Esophagus muscularis mucosa (tissue), 3 donors: ENCODE measurements around the gene DACH1.

Experiments used
- POLR2A ChIP-seq: fragments of 450-650 bp; IDR thresholded peaks from one replicate; pipeline ENCODE4 v1.6.1; 2017; ENCODE audit warnings: antibody characterized with exemption, moderate library complexity, mild to moderate bottlenecking, low read depth
- POLR2AphosphoS5 ChIP-seq, 2 donors: sonication (generic); formaldehyde crosslinking; IDR thresholded peaks; one replicate each; pipeline ENCODE4 v1.6.1; 2017; ENCODE audit warnings: antibody characterized with exemption in 2 of 2
- TF ChIP-seq, protein P1 (sequence below), 3 experiments: fragments of 200-600 bp in 2 of 3; fragments of 450-650 bp in 1 of 3; sonication (generic) in 2 of 3; IDR thresholded peaks; one replicate each; pipeline ENCODE4 v1.5.1; 2017 to 2019; ENCODE audit warnings: antibody characterized with exemption in 3 of 3, mild to moderate bottlenecking in 2 of 3, moderate library complexity in 1 of 3

DNA sequence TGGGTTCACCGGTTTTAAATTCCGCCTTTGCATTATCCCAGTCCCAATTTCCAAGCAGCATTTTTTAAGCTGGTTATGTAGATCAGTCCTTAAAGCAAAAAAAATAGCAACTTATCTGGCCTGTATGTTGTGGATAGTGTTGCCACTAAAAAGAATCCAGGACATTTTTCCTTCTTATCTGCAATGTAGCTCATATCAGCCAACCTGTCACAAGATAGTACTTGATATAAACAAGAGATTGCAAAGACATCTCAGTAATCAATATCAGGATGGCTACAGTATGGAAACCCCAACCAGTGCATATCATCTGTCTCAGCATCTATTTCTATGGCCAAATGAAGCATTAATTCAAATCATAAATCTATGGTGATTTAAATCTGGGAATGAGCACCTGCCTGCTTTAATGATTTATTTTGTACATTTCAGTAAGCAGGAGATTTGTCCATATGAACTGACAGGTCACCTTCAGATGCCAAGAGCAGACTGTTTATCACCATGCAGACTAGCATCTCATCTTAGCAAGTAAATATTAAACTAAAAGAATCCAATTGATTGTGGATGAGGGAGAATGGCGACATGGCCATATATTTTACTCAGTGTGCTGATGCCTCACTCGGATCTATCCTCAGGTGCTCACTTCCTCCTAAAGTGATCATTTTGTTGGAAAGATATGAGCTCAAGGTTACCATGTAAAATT lies 240.4 kb downstream of the DACH1 start:
- TF ChIP-seq, protein P1, sequence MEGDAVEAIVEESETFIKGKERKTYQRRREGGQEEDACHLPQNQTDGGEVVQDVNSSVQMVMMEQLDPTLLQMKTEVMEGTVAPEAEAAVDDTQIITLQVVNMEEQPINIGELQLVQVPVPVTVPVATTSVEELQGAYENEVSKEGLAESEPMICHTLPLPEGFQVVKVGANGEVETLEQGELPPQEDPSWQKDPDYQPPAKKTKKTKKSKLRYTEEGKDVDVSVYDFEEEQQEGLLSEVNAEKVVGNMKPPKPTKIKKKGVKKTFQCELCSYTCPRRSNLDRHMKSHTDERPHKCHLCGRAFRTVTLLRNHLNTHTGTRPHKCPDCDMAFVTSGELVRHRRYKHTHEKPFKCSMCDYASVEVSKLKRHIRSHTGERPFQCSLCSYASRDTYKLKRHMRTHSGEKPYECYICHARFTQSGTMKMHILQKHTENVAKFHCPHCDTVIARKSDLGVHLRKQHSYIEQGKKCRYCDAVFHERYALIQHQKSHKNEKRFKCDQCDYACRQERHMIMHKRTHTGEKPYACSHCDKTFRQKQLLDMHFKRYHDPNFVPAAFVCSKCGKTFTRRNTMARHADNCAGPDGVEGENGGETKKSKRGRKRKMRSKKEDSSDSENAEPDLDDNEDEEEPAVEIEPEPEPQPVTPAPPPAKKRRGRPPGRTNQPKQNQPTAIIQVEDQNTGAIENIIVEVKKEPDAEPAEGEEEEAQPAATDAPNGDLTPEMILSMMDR (IDR thresholded peaks at IDR 0.05): no peak
- no peak for TF ChIP-seq POLR2A
- no peak for TF ChIP-seq POLR2AphosphoS5 (IDR thresholded peaks at IDR 0.05)
